Liver (tissue), 9 donors: ENCODE data around the gene STK11IP. TPM values are rescaled to one million over a fixed set of nuclear protein-coding genes. Genes with fewer than 3 reads are reported as not detected.

Source experiments
- DNase-seq: peaks from one replicate; pipeline ENCODE4 v3.0.0-alpha.2; 2017; ENCODE audit warnings: low spot score
- H3K27ac ChIP-seq, 2 donors: one replicate each; pipeline ENCODE4 v1.7.0; 2013; ENCODE audit warnings: inconsistent platforms in 2 of 2, low read length in 2 of 2, control low read depth in 1 of 2, low read depth in 1 of 2, mild to moderate bottlenecking in 1 of 2
- H3K27me3 ChIP-seq, 4 donors: one replicate each; pipeline versions ENCODE4 v1.6.1 to v1.7.0; 2013; ENCODE audit warnings: low read length in 3 of 4, inconsistent platforms in 1 of 4, mild to moderate bottlenecking in 1 of 4, moderate library complexity in 1 of 4; ENCODE audit not compliant: control insufficient read depth in 4 of 4, insufficient read depth in 4 of 4
- H3K36me3 ChIP-seq, 4 donors: one replicate each; pipeline versions ENCODE4 v1.6.1 to v1.7.0; 2013; ENCODE audit warnings: low read length in 3 of 4, mild to moderate bottlenecking in 3 of 4, low read depth in 1 of 4, moderate library complexity in 1 of 4; ENCODE audit not compliant: control insufficient read depth in 4 of 4, insufficient read depth in 3 of 4
- H3K4me1 ChIP-seq, 4 donors: one replicate each; pipeline versions ENCODE4 v1.6.1 to v1.7.0; 2013; ENCODE audit warnings: low read length in 3 of 4, mild to moderate bottlenecking in 3 of 4, moderate library complexity in 1 of 4; ENCODE audit not compliant: control insufficient read depth in 4 of 4, insufficient read depth in 4 of 4
- H3K4me3 ChIP-seq, 3 donors: one replicate each; pipeline versions ENCODE4 v1.6.1 to v1.7.0; 2013; ENCODE audit warnings: low read length in 3 of 3, control low read depth in 1 of 3, low read depth in 1 of 3, mild to moderate bottlenecking in 1 of 3
- H3K9ac ChIP-seq, 2 donors: one replicate each; pipeline ENCODE4 v1.7.0; 2013; ENCODE audit warnings: low read length in 2 of 2, mild to moderate bottlenecking in 2 of 2, moderate library complexity in 2 of 2, control low read depth in 1 of 2, low read depth in 1 of 2
- H3K9me3 ChIP-seq, 4 donors: one replicate each; pipeline versions ENCODE4 v1.6.1 to v1.7.0; 2013; ENCODE audit warnings: low read length in 3 of 4; ENCODE audit not compliant: control insufficient read depth in 4 of 4
- ATF3 ChIP-seq: IDR thresholded peaks from 2 replicates; pipeline ENCODE4 v1.6.1; 2016; ENCODE audit warnings: antibody characterized with exemption
- CTCF ChIP-seq: fragments of 150-350 bp; IDR thresholded peaks from 2 replicates; pipeline ENCODE4 v1.5.1; 2017; ENCODE audit warnings: improper control_type of control experiment, low read depth, low read length; ENCODE audit not compliant: missing input control
- EGR1 ChIP-seq, 2 donors: IDR thresholded peaks; 2 replicates each; pipeline ENCODE4 v1.6.1; 2016 to 2018; ENCODE audit warnings: antibody characterized with exemption in 2 of 2, low read depth in 2 of 2
- FOXA1 ChIP-seq: IDR thresholded peaks from 2 replicates; pipeline ENCODE4 v1.6.1; 2016; ENCODE audit warnings: antibody characterized with exemption
- FOXA2 ChIP-seq: IDR thresholded peaks from 2 replicates; pipeline ENCODE4 v1.6.1; 2016; ENCODE audit warnings: antibody characterized with exemption
- GABPA ChIP-seq, 2 donors: IDR thresholded peaks in 1 of 2; conservative IDR thresholded peaks in 1 of 2; 2 replicates each; pipeline ENCODE4 v1.6.1; 2016; ENCODE audit warnings: antibody characterized with exemption in 2 of 2, mild to moderate bottlenecking in 1 of 2, moderate library complexity in 1 of 2
- HNF4A ChIP-seq, 2 donors: conservative IDR thresholded peaks; 2 replicates each; pipeline ENCODE4 v1.6.1; 2016; ENCODE audit warnings: antibody characterized with exemption in 2 of 2, mild to moderate bottlenecking in 2 of 2
- HNF4G ChIP-seq: IDR thresholded peaks from 2 replicates; pipeline ENCODE4 v1.6.1; 2016; ENCODE audit warnings: antibody characterized with exemption
- JUND ChIP-seq, 2 donors: IDR thresholded peaks; 2 replicates each; pipeline ENCODE4 v1.6.1; 2016; ENCODE audit warnings: antibody characterized with exemption in 2 of 2
- MAX ChIP-seq: IDR thresholded peaks from 2 replicates; pipeline ENCODE4 v1.6.1; 2016; ENCODE audit warnings: antibody characterized with exemption
- NR2F2 ChIP-seq: IDR thresholded peaks from 2 replicates; pipeline ENCODE4 v1.6.1; 2016; ENCODE audit warnings: antibody characterized with exemption
- RAD21 ChIP-seq, 2 donors: IDR thresholded peaks; 2 replicates each; pipeline ENCODE4 v1.6.1; 2016; ENCODE audit warnings: antibody characterized with exemption in 2 of 2, mild to moderate bottlenecking in 2 of 2
- REST ChIP-seq: IDR thresholded peaks from 2 replicates; pipeline ENCODE4 v1.6.1; 2016; ENCODE audit warnings: antibody characterized with exemption, mild to moderate bottlenecking
- RXRA ChIP-seq, 2 donors: IDR thresholded peaks; 2 replicates each; pipeline ENCODE4 v1.6.1; 2017 to 2018; ENCODE audit warnings: antibody characterized with exemption in 2 of 2, mild to moderate bottlenecking in 1 of 2
- TAF1 ChIP-seq: conservative IDR thresholded peaks from 2 replicates; pipeline ENCODE4 v1.6.1; 2016; ENCODE audit warnings: antibody characterized with exemption, mild to moderate bottlenecking
- YY1 ChIP-seq: IDR thresholded peaks from 2 replicates; pipeline ENCODE4 v1.6.1; 2016; ENCODE audit warnings: antibody characterized with exemption, mild to moderate bottlenecking
- ZBTB33 ChIP-seq: IDR thresholded peaks from 2 replicates; pipeline ENCODE4 v1.6.1; 2016; ENCODE audit warnings: antibody characterized with exemption
- WGBS: extraction: QIAGEN DNeasy Blood & Tissue Kit; methylation state at CpG from one replicate; pipeline ENCODE4 v1.1.7; 2013; 5-methylcytosine and 5-hydroxymethylcytosine counted together
- polyA plus RNA-seq, 2 donors: library from polyadenylated mRNA; stranded (reverse) in 1 of 2; unstranded in 1 of 2; fragments of 200-250 nt in 1 of 2; fragments of >200 nt in 1 of 2; fragmentation: Nextera tagmentation in 1 of 2; extraction: Ambion mirVana in 1 of 2; gene quantifications; one replicate each; pipeline versions ENCODE4 v1.2.1 to v1.2.3, GENCODE V29; 2013 to 2015
- total RNA-seq, 2 donors: library from RNA; depleted of rRNA; stranded (reverse); fragments of >200 nt; gene quantifications; one replicate each; pipeline ENCODE4 v1.2.3, GENCODE V29; 2014
- donor health status: healthy.
- donor health status: healthy.
- donor health status: healthy.
- donor health status: healthy.
- donor health status: healthy.

The STK11IP gene
- total and polyA plus RNA-seq, 4 donors, result 2.9 to 8.4 (median 6.4) TPM

GRCh38 chr2:219563271-219563928 lies 34.3 kb upstream of the STK11IP start:
- Histone ChIP-seq H3K4me1 (no peaks in the 10 kb centered on the region), H3K4me3 (no peak overlapping the region), H3K36me3 (peaks cover 0 to 6% (median 2%) of the 10 kb centered on the region in 4 donors), H3K27ac (no peak overlapping the region), H3K9me3 (no peaks in the 10 kb centered on the region), H3K27me3 (no peaks in the 10 kb centered on the region), H3K9ac (no peak overlapping the region)
- WGBS, result 95% methylated on average over 20 of the region's 20 CpGs
- TF ChIP-seq HNF4A (conservative IDR thresholded peaks at IDR 0.05), result no peak
- no peak for TF ChIP-seq REST
- TF ChIP-seq ATF3, result no peak
- no peak for TF ChIP-seq GABPA (IDR thresholded peaks at IDR 0.05 in 1 of 2, conservative IDR thresholded peaks at IDR 0.05 in 1 of 2)
- no peak for TF ChIP-seq ZBTB33
- TF ChIP-seq MAX, result no peak
- no peak for TF ChIP-seq HNF4G
- no peak for TF ChIP-seq JUND (IDR thresholded peaks at IDR 0.05)
- TF ChIP-seq CTCF, result no peak
- TF ChIP-seq YY1, result no peak
- TF ChIP-seq NR2F2, result no peak
- TF ChIP-seq FOXA2, result no peak
- no peak for TF ChIP-seq FOXA1
- no peak for TF ChIP-seq EGR1 (IDR thresholded peaks at IDR 0.05; ENCODE audit: low read depth in 2 of 2)
- no peak for TF ChIP-seq RAD21 (IDR thresholded peaks at IDR 0.05)
- no peak for TF ChIP-seq RXRA (IDR thresholded peaks at IDR 0.05)
- TF ChIP-seq TAF1, result no peak
- DNase-seq, result no peak
